Right kidney (tissue), 1 donor: ENCODE data around the gene OGFOD3.
"Not testable (repeated sequence)": the region's sequence is repeated elsewhere in the genome, so short reads cannot be mapped to it uniquely, and the experiment has no call there.

ENCODE experiments used
- DNase-seq: peaks from one replicate; pipeline ENCODE4 v3.0.0-alpha.2; 2016

The OGFOD3 gene

GRCh38 chr17:82354804-82355308 lies 63.5 kb downstream of the OGFOD3 start:
- no peak for DNase-seq

- DNase-seq: no peak
These were observed 64.9 kb downstream of the OGFOD3 start for GRCh38 chr17:82353484-82353883.

GRCh38 chr17:82351713-82352488 lies 66.5 kb downstream of the OGFOD3 start:
- peak; percentile 78 for DNase-seq

- DNase-seq: no peak
These were observed 67.1 kb downstream of the OGFOD3 start for GRCh38 chr17:82351254-82351712.

GRCh38 chr17:82350182-82351030 lies 68.0 kb downstream of the OGFOD3 start:
- no peak for DNase-seq

- DNase-seq: peak; percentile 22
These were observed 69.1 kb downstream of the OGFOD3 start for GRCh38 chr17:82349287-82349701.

GRCh38 chr17:82348866-82349265 lies 69.5 kb downstream of the OGFOD3 start:
- DNase-seq: no peak

- DNase-seq: no peak
These were observed 70.0 kb downstream of the OGFOD3 start for GRCh38 chr17:82348434-82348833.

GRCh38 chr17:82347994-82348393 lies 70.4 kb downstream of the OGFOD3 start:
- DNase-seq: not testable (repeated sequence)

GRCh38 chr17:82346342-82347300 lies 71.8 kb downstream of the OGFOD3 start:
- no peak for DNase-seq

- DNase-seq: no peak
These were observed 73.0 kb downstream of the OGFOD3 start for GRCh38 chr17:82345151-82345976.

- no peak for DNase-seq
These were observed 74.0 kb downstream of the OGFOD3 start for GRCh38 chr17:82344175-82344907.

GRCh38 chr17:82343560-82343959 lies 74.8 kb downstream of the OGFOD3 start:
- DNase-seq: no peak

- DNase-seq: no peak
These were observed 75.9 kb downstream of the OGFOD3 start for GRCh38 chr17:82342361-82343079.

- DNase-seq: no peak
These were observed 78.5 kb downstream of the OGFOD3 start for GRCh38 chr17:82339634-82340580.
